Choroid plexus epithelial cell (primary cell): ENCODE measurements around the gene CYP4F22.

ENCODE experiments used
- DNase-seq: peaks from one replicate; pipeline ENCODE4 v3.0.0-alpha.2; 2010; ENCODE audit warnings: low read depth
- H3K4me3 ChIP-seq: 2 replicates; pipeline ENCODE4 v1.5.1; 2011; ENCODE audit warnings: low read depth, mild to moderate bottlenecking, control low read depth, low read length, moderate library complexity
- CTCF ChIP-seq: conservative IDR thresholded peaks from 2 replicates; pipeline ENCODE4 v1.5.1; 2011; ENCODE audit warnings: low read depth, mild to moderate bottlenecking, control low read depth, inconsistent platforms, low read length, moderate library complexity

CYP4F22 gene

DNA sequence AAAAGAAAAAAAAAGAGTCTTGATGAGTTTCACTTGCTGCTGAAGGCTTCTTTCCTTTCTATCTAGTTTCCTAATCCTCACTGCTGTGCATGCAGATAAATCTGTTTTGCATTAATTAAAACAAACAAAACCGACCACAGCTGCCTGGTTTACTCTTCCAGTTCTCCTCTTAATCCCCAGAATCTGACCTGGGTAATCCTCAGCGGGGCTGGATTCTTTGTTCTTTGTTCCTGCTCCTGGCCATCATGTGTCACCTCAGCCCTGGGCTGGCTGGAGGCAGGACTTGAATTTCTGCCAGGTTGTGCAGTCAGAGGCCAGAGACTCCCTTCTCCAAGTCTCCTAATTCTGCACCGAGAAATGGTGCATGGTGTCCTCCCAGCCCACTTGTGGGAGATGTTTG is 54.5 kb downstream of the CYP4F22 start:
- H3K4me3 ChIP-seq, result no peak overlapping the region
- no peak for DNase-seq
- no peak for TF ChIP-seq CTCF

DNA sequence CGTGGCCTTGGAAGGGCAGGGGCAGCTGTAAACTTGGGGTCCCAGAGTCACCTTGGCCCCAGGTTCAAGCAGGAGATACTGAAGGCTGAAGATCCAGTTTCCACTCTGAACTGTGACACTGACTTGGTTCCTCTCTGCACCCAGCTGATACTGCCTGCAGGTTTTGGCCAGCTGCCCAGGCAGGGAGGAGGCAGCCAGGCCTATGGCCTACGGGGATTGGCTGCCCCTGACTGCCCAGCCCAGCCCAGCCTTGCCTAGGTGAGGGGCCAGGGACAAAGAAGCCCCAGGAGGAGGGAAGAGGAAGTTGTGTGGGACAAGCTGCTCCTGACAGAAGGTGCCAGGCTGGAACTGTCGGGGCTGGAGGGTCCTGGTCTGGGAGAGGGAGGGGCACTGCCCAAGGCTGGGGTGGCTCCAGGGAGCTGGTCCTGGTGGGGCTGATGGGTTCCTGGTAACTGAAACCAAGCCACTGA is 55.0 kb downstream of the CYP4F22 start:
- peak; percentile 53 for DNase-seq
- no peak for TF ChIP-seq CTCF
- H3K4me3 ChIP-seq, result no peak overlapping the region

- no peak overlapping the region for H3K4me3 ChIP-seq
- no peak for TF ChIP-seq CTCF
- DNase-seq, result no peak
Observed at GRCh38 chr19:15563931-15564330, 55.6 kb downstream of the CYP4F22 start.

DNA sequence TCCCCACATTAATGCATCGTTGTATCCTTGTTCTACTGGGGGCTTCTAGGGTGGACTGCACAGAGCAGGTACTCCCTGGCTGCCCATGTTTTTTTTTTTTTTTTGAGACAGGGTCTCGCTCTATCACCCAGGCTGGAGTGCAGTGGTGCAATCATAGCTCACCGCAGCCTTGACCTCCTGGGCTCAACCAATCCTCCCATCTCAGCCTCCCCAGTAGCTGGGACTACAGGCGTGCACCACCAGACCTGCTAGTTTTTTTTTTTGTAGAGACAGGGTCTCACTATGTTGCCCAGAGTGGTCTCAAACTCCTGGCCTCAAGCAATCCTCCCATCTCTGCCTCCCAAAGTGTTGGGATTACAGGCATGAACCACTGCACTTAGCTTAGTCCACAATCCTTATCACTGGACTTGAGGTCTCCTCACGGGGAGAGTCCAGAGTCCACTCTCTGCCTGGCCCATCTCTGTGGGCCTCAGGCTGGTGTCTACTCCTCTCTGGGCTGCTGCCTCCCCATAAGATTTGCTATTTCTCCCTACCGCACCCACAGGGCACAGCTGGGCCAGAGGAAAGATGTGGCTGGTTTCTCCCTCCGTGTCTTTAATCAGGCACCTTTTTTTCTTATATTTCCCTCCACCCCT is 56.3 kb downstream of the CYP4F22 start:
- TF ChIP-seq CTCF, result no peak
- DNase-seq, result no peak
- H3K4me3 ChIP-seq, result no peak overlapping the region

GRCh38 chr19:15570420-15570819 is 62.1 kb downstream of the CYP4F22 start:
- TF ChIP-seq CTCF, result no peak
- H3K4me3 ChIP-seq, result no peak overlapping the region
- no peak for DNase-seq

- H3K4me3 ChIP-seq, result no peak overlapping the region
- DNase-seq, result no peak
- no peak for TF ChIP-seq CTCF
Observed at GRCh38 chr19:15575406-15575805, 67.1 kb downstream of the CYP4F22 start.

- no peak overlapping the region for H3K4me3 ChIP-seq
- DNase-seq, result no peak
- no peak for TF ChIP-seq CTCF
Observed at GRCh38 chr19:15576526-15577156, 68.3 kb downstream of the CYP4F22 start.
